Endodermal cell (in vitro differentiated cells): ENCODE data around the gene CREBL2. TPM values are rescaled to one million over a fixed set of nuclear protein-coding genes. Genes with fewer than 3 reads are reported as not detected.

ENCODE experiments used
- DNase-seq: peaks from one replicate; pipeline ENCODE4 v3.0.0-alpha.2; 2017
- H3K27ac ChIP-seq: 2 replicates; pipeline ENCODE4 v1.5.1; 2013; ENCODE audit warnings: mild to moderate bottlenecking, low read depth, low read length, moderate library complexity
- H3K27me3 ChIP-seq: 2 replicates; pipeline ENCODE4 v1.6.1; 2013; ENCODE audit warnings: mild to moderate bottlenecking, low read length, moderate library complexity; ENCODE audit not compliant: insufficient read depth, control insufficient read depth, poor library complexity, severe bottlenecking
- H3K36me3 ChIP-seq: 2 replicates; pipeline ENCODE4 v1.7.0; 2013; ENCODE audit warnings: mild to moderate bottlenecking, low read length, moderate library complexity; ENCODE audit not compliant: control insufficient read depth, insufficient read depth
- H3K4me1 ChIP-seq: one replicate; pipeline ENCODE4 v1.7.0; 2013; ENCODE audit warnings: low read length; ENCODE audit not compliant: control insufficient read depth, insufficient read depth
- H3K4me3 ChIP-seq: 2 replicates; pipeline ENCODE4 v1.5.1; 2013; ENCODE audit warnings: mild to moderate bottlenecking, low read length, moderate library complexity
- H3K9ac ChIP-seq: 2 replicates; pipeline ENCODE4 v1.6.1; 2013; ENCODE audit warnings: mild to moderate bottlenecking, low read length, moderate library complexity; ENCODE audit not compliant: poor library complexity, severe bottlenecking; ENCODE audit errors: extremely low read depth
- H3K9me3 ChIP-seq: 2 replicates; pipeline ENCODE4 v1.6.1; 2013; ENCODE audit warnings: mild to moderate bottlenecking, low read length, moderate library complexity; ENCODE audit not compliant: control insufficient read depth
- H3K27ac Mint-ChIP-seq: 2 replicates; pipeline ENCODE4 v1.8.0; 2020; ENCODE audit warnings: mixed read lengths
- H3K27me3 Mint-ChIP-seq: 2 replicates; pipeline ENCODE4 v1.8.0; 2021; ENCODE audit warnings: mild to moderate bottlenecking, mixed read lengths; ENCODE audit not compliant: insufficient read depth
- H3K36me3 Mint-ChIP-seq: 2 replicates; pipeline ENCODE4 v1.8.0; 2020; ENCODE audit warnings: low read depth, mixed read lengths
- H3K4me1 Mint-ChIP-seq: 2 replicates; pipeline ENCODE4 v1.8.0; 2020; ENCODE audit warnings: mixed read lengths
- H3K4me3 Mint-ChIP-seq: 2 replicates; pipeline ENCODE4 v1.8.0; 2020; ENCODE audit warnings: mild to moderate bottlenecking, moderate library complexity, mixed read lengths
- H3K9me3 Mint-ChIP-seq: 2 replicates; pipeline ENCODE4 v1.8.0; 2020; ENCODE audit warnings: mild to moderate bottlenecking, mixed read lengths
- CTCF ChIP-seq: fragments of 200-600 bp; sonication (generic); conservative IDR thresholded peaks from 2 replicates; pipeline ENCODE4 v1.5.0; 2021; ENCODE audit warnings: antibody characterized with exemption, mild to moderate bottlenecking
- WGBS, 2 experiments: methylation state at CpG; one replicate each; pipeline versions ENCODE4 v1.1.5 to v1.1.7; 2013; ENCODE audit warnings: missing lambda C conversion rate in 2 of 2, mixed read lengths in 1 of 2; ENCODE audit not compliant: insufficient coverage in 1 of 2, insufficient read length in 1 of 2; 5-methylcytosine and 5-hydroxymethylcytosine counted together
- total RNA-seq, 2 donors: library from RNA; stranded (reverse); fragmentation: NEBNext Ultra II Directional in 1 of 2; extraction: Animal tissue kit (Norgen Biotek cat#: 25700) in 1 of 2; gene quantifications; 2 replicates in 1 of 2; 3 replicates in 1 of 2; pipeline ENCODE4 v1.2.1, GENCODE V29; 2021

Gene CREBL2
- total RNA-seq, 2 donors from 2014 or later: 27.2 to 46.9 TPM

DNA sequence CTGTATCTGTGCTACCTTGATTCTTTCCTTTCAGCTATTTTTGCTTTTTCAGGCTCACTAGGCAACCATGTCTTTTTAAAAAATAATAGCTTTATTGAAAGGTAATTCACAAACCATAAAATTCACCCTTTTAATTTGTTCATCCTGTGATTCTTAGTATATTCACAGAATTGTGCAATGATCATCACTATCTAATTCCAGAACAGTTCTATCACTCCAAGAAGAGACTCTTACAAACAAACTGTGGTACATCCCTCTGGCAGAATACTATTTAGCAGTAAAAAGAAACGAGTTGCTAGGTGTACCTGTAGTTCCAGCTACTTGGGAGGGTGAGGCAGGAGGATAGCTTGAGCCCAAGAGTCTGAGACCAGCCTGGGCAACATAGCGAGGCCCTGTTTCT is 14.8 kb downstream of the CREBL2 start:
- Mint-ChIP-seq H3K4me1 (peaks cover 5% of the 10 kb centered on the region), H3K9me3 (peaks cover 11% of the 10 kb centered on the region), H3K27ac (no peak overlapping the region), H3K36me3 (peaks cover 26% of the 10 kb centered on the region), H3K4me3 (no peak overlapping the region), H3K27me3 (no peaks in the 10 kb centered on the region)
- no peak for TF ChIP-seq CTCF
- no peak for DNase-seq
- Histone ChIP-seq H3K27ac (no peak overlapping the region), H3K9me3 (peaks cover 9% of the 10 kb centered on the region), H3K4me1 (no peaks in the 10 kb centered on the region), H3K27me3 (no peaks in the 10 kb centered on the region), H3K36me3 (no peaks in the 10 kb centered on the region), H3K4me3 (no peak overlapping the region), H3K9ac (no peak overlapping the region)
- WGBS, 2 experiments: 98 to 100% methylated on average over 1 to 2 of the region's 2 CpGs

DNA sequence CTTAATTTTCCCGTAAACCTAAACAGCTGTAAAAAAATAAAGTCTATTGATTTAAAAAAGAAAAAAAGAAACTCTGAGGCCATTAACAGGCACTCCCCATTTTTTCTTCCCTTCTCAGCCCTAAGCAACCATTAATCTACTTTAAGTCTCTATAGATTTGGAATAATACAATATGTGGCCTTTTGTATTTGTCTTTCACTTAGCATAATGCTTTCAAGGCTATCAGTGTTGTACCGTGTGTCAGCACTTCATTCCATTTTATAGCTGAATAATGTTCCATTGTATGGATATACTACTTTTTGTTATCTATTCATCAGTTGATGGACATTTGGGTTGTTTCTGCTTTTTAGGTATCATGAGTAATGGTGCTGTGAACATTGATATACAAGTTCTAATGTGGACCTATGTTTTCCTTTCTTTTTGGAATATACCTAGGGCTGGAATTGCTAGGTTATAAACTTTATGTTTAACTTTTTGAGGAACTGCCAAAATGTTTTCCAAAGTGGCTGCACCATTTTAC is 15.7 kb downstream of the CREBL2 start:
- H3K9me3 Mint-ChIP-seq: peaks cover 11% of the 10 kb centered on the region
- H3K36me3 Mint-ChIP-seq: peaks cover 20% of the 10 kb centered on the region
- H3K27me3 Mint-ChIP-seq: no peaks in the 10 kb centered on the region
- no CpG with 5 or more reads among the region's 2 CpGs for WGBS, 2 experiments
- no peak overlapping the region for H3K9ac ChIP-seq
- H3K4me1 Mint-ChIP-seq: peaks cover 5% of the 10 kb centered on the region
- H3K4me3 Mint-ChIP-seq: no peak overlapping the region
- no peak overlapping the region for H3K4me3 ChIP-seq
- no peak for DNase-seq
- no peaks in the 10 kb centered on the region for H3K36me3 ChIP-seq
- no peak overlapping the region for H3K27ac ChIP-seq
- no peak for TF ChIP-seq CTCF
- H3K27me3 ChIP-seq: no peaks in the 10 kb centered on the region
- H3K4me1 ChIP-seq: no peaks in the 10 kb centered on the region
- H3K9me3 ChIP-seq: peaks cover 9% of the 10 kb centered on the region
- H3K27ac Mint-ChIP-seq: no peak overlapping the region

DNA sequence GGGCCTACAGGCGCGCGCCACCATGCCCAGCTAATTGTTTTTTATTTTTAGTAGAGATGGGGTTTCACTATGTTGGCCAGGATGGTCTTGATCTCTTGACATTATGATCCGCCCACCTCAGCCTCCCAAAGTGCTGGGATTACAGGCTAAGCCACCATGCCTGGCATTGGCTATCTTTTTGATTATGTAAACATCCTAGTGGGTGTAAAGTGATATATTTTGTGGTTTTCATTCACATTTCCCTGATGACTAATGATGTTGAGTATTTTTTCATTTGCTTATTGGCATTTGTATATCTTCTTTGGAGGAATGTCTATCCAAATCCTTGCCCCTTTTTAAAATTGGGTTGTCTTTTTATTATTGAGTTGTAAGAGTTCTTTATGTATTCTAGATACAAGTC is 16.3 kb downstream of the CREBL2 start:
- H3K9me3 ChIP-seq: peaks cover 9% of the 10 kb centered on the region
- peaks cover 11% of the 10 kb centered on the region for H3K9me3 Mint-ChIP-seq
- H3K4me1 Mint-ChIP-seq: peaks cover 5% of the 10 kb centered on the region
- 76 to 98% methylated on average over 4 of the region's 4 CpGs for WGBS, 2 experiments
- H3K27me3 ChIP-seq: no peaks in the 10 kb centered on the region
- H3K36me3 ChIP-seq: no peaks in the 10 kb centered on the region
- H3K9ac ChIP-seq: no peak overlapping the region
- no peak for TF ChIP-seq CTCF
- DNase-seq: no peak
- H3K4me3 Mint-ChIP-seq: no peak overlapping the region
- H3K36me3 Mint-ChIP-seq: peaks cover 18% of the 10 kb centered on the region
- no peaks in the 10 kb centered on the region for H3K27me3 Mint-ChIP-seq
- no peak overlapping the region for H3K27ac ChIP-seq
- H3K4me1 ChIP-seq: no peaks in the 10 kb centered on the region
- H3K27ac Mint-ChIP-seq: no peak overlapping the region
- no peak overlapping the region for H3K4me3 ChIP-seq
